HCT116 (cell line): Measurements from ENCODE around the gene THYN1.

Experiments used
- JUND ChIP-seq: IDR thresholded peaks from 2 replicates; pipeline ENCODE4 v1.6.1; 2012
- POLR2AphosphoS5 ChIP-seq: IDR thresholded peaks from 2 replicates; pipeline ENCODE4 v1.6.1; 2011; ENCODE audit warnings: mild to moderate bottlenecking, low read depth, low read length, moderate library complexity
- TF ChIP-seq, protein P1 (sequence below): IDR thresholded peaks from 2 replicates; pipeline ENCODE4 v1.6.1; 2012; ENCODE audit warnings: low read depth

DNA sequence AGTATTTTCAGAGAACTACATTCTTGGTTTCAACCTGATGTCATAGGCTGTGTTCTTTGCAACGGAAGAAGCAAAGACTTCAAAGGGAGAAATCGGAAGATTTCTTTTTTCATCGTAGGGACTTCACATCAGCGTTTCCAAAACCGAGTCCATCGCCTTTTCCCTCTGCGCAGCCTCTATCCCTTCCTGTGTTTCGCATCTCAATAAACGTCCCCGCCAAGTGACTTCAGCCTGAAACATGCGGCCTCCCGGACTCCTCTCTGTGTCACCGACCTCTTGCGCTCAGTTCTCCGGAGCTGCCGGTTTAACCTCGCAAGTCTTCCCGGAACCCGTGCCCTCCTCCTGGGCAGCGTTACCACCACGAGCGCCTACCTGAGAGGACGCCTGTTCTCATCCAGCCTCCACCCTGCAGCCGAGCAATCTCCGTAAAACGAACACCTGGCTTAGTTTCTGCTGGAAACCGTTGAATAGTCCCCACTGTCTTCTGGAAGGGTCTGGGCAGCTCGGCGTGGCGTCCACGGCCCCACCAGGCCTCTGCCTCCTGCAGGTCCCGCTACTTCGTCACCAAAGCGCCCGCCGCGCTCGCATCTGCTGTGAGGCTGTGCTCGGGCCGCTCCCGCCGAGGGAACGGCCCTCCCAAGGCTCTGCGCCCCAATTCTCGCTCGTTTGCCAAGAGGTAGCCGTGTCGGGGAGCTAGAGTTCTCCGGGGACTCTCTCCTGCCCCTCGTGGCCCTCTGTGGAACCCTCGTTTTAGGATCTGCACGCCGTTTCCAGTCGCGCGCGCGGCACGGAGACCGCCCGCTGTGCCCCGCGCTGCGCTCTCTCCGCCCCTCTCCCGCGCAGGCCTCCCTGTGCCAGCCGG, 22.6 kb upstream of the THYN1 start, which contains the start of gene GLB1L3:
- TF ChIP-seq JUND: no peak
- TF ChIP-seq, protein P1, sequence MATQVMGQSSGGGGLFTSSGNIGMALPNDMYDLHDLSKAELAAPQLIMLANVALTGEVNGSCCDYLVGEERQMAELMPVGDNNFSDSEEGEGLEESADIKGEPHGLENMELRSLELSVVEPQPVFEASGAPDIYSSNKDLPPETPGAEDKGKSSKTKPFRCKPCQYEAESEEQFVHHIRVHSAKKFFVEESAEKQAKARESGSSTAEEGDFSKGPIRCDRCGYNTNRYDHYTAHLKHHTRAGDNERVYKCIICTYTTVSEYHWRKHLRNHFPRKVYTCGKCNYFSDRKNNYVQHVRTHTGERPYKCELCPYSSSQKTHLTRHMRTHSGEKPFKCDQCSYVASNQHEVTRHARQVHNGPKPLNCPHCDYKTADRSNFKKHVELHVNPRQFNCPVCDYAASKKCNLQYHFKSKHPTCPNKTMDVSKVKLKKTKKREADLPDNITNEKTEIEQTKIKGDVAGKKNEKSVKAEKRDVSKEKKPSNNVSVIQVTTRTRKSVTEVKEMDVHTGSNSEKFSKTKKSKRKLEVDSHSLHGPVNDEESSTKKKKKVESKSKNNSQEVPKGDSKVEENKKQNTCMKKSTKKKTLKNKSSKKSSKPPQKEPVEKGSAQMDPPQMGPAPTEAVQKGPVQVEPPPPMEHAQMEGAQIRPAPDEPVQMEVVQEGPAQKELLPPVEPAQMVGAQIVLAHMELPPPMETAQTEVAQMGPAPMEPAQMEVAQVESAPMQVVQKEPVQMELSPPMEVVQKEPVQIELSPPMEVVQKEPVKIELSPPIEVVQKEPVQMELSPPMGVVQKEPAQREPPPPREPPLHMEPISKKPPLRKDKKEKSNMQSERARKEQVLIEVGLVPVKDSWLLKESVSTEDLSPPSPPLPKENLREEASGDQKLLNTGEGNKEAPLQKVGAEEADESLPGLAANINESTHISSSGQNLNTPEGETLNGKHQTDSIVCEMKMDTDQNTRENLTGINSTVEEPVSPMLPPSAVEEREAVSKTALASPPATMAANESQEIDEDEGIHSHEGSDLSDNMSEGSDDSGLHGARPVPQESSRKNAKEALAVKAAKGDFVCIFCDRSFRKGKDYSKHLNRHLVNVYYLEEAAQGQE: no peak
- TF ChIP-seq POLR2AphosphoS5: no peak
